SK-N-SH treated with all-trans-retinoic acid at 6 μM for 48 hours (cell line): Measurements from ENCODE around the gene S100A4.

Experiments used
- OSR1 ChIP-seq: fragments of 250-450 bp; sonication (Bioruptor Pico); IDR thresholded peaks from 2 replicates; pipeline ENCODE4 v1.8.0; 2022; ENCODE audit warnings: moderate library complexity, mild to moderate bottlenecking, inconsistent platforms
- PATZ1 ChIP-seq: fragments of 250-450 bp; sonication (Bioruptor Pico); IDR thresholded peaks from 2 replicates; pipeline ENCODE4 v1.8.0; 2020; ENCODE audit warnings: mild to moderate bottlenecking, moderate library complexity, borderline replicate concordance
- PPARA ChIP-seq: fragments of 250-450 bp; sonication (Bioruptor Pico); IDR thresholded peaks from 2 replicates; pipeline ENCODE4 v1.5.0; 2020; ENCODE audit warnings: mild to moderate bottlenecking, borderline replicate concordance
- TCF4 ChIP-seq: fragments of 250-450 bp; sonication (Bioruptor Pico); IDR thresholded peaks from 2 replicates; pipeline ENCODE4 v1.8.0; 2021; ENCODE audit warnings: mild to moderate bottlenecking, moderate library complexity, borderline replicate concordance
- ZFP3 ChIP-seq: fragments of 250-450 bp; sonication (Bioruptor Pico); IDR thresholded peaks from 2 replicates; pipeline ENCODE4 v1.5.0; 2020; ENCODE audit warnings: mild to moderate bottlenecking, moderate library complexity
- ZFP30 ChIP-seq: fragments of 450-650 bp; formaldehyde crosslinking; IDR thresholded peaks from 2 replicates; pipeline ENCODE4 v1.5.0; 2022; ENCODE audit warnings: mild to moderate bottlenecking, moderate library complexity
- ZNF565 ChIP-seq: fragments of 450-650 bp; formaldehyde crosslinking; conservative IDR thresholded peaks from 2 replicates; pipeline ENCODE4 v1.5.0; 2020; ENCODE audit warnings: low read depth, mild to moderate bottlenecking, moderate library complexity
- ZNF70 ChIP-seq: fragments of 450-650 bp; formaldehyde crosslinking; IDR thresholded peaks from 2 replicates; pipeline ENCODE4 v1.5.0; 2020; ENCODE audit warnings: mild to moderate bottlenecking, moderate library complexity
- TF ChIP-seq, protein P1 (sequence below): fragments of 250-450 bp; sonication (Bioruptor Pico); IDR thresholded peaks from 2 replicates; pipeline ENCODE4 v1.5.1; 2020; ENCODE audit warnings: low read depth, mild to moderate bottlenecking, moderate library complexity

GRCh38 chr1:153553830-153554541, 8.4 kb upstream of the S100A4 start:
- no peak for TF ChIP-seq PPARA (CRISPR knock-in tag)
- TF ChIP-seq, protein P1, sequence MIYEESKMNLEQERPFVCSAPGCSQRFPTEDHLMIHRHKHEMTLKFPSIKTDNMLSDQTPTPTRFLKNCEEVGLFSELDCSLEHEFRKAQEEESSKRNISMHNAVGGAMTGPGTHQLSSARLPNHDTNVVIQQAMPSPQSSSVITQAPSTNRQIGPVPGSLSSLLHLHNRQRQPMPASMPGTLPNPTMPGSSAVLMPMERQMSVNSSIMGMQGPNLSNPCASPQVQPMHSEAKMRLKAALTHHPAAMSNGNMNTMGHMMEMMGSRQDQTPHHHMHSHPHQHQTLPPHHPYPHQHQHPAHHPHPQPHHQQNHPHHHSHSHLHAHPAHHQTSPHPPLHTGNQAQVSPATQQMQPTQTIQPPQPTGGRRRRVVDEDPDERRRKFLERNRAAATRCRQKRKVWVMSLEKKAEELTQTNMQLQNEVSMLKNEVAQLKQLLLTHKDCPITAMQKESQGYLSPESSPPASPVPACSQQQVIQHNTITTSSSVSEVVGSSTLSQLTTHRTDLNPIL: no peak
- TF ChIP-seq TCF4: no peak
- TF ChIP-seq ZNF565 (CRISPR knock-in tag): no peak
- TF ChIP-seq ZNF70 (CRISPR knock-in tag): no peak
- no peak for TF ChIP-seq ZFP3 (CRISPR knock-in tag)
- no peak for TF ChIP-seq ZFP30 (CRISPR knock-in tag)
- TF ChIP-seq OSR1 (CRISPR knock-in tag): no peak
- TF ChIP-seq PATZ1 (CRISPR knock-in tag): no peak
